Measurements from ENCODE around the gene SLC35B2.

DNA sequence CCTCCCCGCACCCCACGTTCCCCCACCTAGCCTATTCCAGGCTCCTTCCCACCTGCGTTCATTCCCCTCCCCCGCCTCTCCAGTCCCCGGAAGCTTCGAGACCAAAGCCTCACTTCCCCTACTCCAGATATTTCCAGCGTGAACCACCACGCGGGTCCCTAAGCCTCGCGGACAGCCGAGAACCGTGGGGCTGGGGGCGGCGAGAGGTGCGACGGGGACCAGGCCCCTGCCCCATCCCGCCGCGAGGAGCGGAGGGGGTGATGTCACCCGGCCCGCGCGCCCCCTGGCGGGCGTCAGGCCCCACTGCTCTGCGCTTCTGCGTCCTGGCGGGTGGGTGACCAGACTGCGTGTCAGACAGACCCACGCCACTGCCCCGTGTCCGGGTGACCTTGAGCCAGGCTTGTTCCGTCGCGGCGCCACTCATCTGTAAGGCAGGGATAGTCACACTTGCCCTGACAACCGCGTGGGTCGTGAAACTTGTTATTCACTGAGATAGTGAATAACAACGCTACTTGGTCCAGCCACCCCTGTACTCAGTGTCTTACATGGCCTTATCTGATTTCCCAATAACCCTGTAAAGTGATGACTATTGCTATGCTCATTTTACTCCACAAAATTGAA is 19.4 kb downstream of the SLC35B2 start:
- TF ChIP-seq POLR2A (IDR thresholded peaks at IDR 0.05), result peak in 1 of 2 donors; percentile 57
- peak; percentile 17 to 84 (median 24) for TF ChIP-seq POLR2AphosphoS5 (IDR thresholded peaks at IDR 0.05)
- TF ChIP-seq, protein P1, sequence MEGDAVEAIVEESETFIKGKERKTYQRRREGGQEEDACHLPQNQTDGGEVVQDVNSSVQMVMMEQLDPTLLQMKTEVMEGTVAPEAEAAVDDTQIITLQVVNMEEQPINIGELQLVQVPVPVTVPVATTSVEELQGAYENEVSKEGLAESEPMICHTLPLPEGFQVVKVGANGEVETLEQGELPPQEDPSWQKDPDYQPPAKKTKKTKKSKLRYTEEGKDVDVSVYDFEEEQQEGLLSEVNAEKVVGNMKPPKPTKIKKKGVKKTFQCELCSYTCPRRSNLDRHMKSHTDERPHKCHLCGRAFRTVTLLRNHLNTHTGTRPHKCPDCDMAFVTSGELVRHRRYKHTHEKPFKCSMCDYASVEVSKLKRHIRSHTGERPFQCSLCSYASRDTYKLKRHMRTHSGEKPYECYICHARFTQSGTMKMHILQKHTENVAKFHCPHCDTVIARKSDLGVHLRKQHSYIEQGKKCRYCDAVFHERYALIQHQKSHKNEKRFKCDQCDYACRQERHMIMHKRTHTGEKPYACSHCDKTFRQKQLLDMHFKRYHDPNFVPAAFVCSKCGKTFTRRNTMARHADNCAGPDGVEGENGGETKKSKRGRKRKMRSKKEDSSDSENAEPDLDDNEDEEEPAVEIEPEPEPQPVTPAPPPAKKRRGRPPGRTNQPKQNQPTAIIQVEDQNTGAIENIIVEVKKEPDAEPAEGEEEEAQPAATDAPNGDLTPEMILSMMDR (IDR thresholded peaks at IDR 0.05), result peak; percentile 97
